ENCODE measurements around the gene DHX15.

GRCh38 chr4:24598025-24598424 lies 13.7 kb upstream of the DHX15 start:
- TF ChIP-seq NFYB (CRISPR knock-in tag; IDR thresholded peaks at IDR 0.05) (no peak), ZNF138 (CRISPR knock-in tag; IDR thresholded peaks at IDR 0.05; ENCODE audit: low read depth) (no peak), CREB3 (CRISPR knock-in tag; IDR thresholded peaks at IDR 0.05) (no peak), SALL2 (CRISPR knock-in tag; IDR thresholded peaks at IDR 0.05) (no peak), GABPB1 (CRISPR knock-in tag; IDR thresholded peaks at IDR 0.05) (no peak), ZNF768 (CRISPR knock-in tag; IDR thresholded peaks at IDR 0.05) (no peak)

Data from HepG2 (cell line).